Measurements from ENCODE around the gene RTEL1. TPM values are rescaled to one million over a fixed set of nuclear protein-coding genes. Genes with fewer than 3 reads are reported as not detected.

RTEL1 gene
- total and polyA plus RNA-seq, 2 donors (not counting 1 experiment from before 2014, with no cell fraction given), result 4.7 to 12.4 TPM

- no peak for DNase-seq (ENCODE audit: low read depth in 2 of 2)
- H3K36me3 ChIP-seq (ENCODE audit: control insufficient read depth, insufficient read depth, low read length), result peaks cover 40% of the 10 kb centered on the region
- H3K4me2 ChIP-seq (ENCODE audit: extremely low read depth, insufficient read depth, low read length), result no peak overlapping the region
- no peaks in the 10 kb centered on the region for H3K27me3 ChIP-seq (ENCODE audit: control insufficient read depth, insufficient read depth, low read length)
- H3K79me2 ChIP-seq (ENCODE audit: control insufficient read depth, insufficient read depth, low read length), result peaks cover 29% of the 10 kb centered on the region
- no peaks in the 10 kb centered on the region for H4K20me1 ChIP-seq (ENCODE audit: control insufficient read depth, extremely low read depth, insufficient read depth, low read length)
- TF ChIP-seq CTCF (conservative IDR thresholded peaks at IDR 0.05 in 1 of 2, IDR thresholded peaks at IDR 0.05 in 1 of 2; ENCODE audit: low read depth in 1 of 2, low read length in 2 of 2) (no peak), EZH2 (IDR thresholded peaks at IDR 0.05; ENCODE audit: low read length, missing control alignments) (no peak)
- H3K9ac ChIP-seq (ENCODE audit: insufficient read depth, low read length), result no peak overlapping the region
- H3K4me3 ChIP-seq (replicated peaks in 1 of 4; ENCODE audit: control extremely low read depth in 1 of 4, insufficient read depth in 1 of 4, low read depth in 3 of 4, low read length in 4 of 4), result no peak overlapping the region
- no peak overlapping the region for H2AFZ ChIP-seq (ENCODE audit: low read length)
- no peak overlapping the region for H3K27ac ChIP-seq (ENCODE audit: insufficient read depth, low read length)
- peaks cover 29% of the 10 kb centered on the region for H3K4me1 ChIP-seq (ENCODE audit: control insufficient read depth, extremely low read depth, insufficient read depth, low read length)
- H3K9me3 ChIP-seq (ENCODE audit: control insufficient read depth, insufficient read depth, low read depth, low read length), result no peaks in the 10 kb centered on the region
Observed at GRCh38 chr20:63702036-63702665, 44.0 kb downstream of the RTEL1 start.

GRCh38 chr20:63702751-63703470 lies 44.8 kb downstream of the RTEL1 start:
- H3K27me3 ChIP-seq (ENCODE audit: control insufficient read depth, insufficient read depth, low read length), result no peaks in the 10 kb centered on the region
- H3K9me3 ChIP-seq (ENCODE audit: control insufficient read depth, insufficient read depth, low read depth, low read length), result no peaks in the 10 kb centered on the region
- no peak overlapping the region for H3K9ac ChIP-seq (ENCODE audit: insufficient read depth, low read length)
- no peak overlapping the region for H2AFZ ChIP-seq (ENCODE audit: low read length)
- no peak overlapping the region for H3K4me2 ChIP-seq (ENCODE audit: extremely low read depth, insufficient read depth, low read length)
- TF ChIP-seq EZH2 (IDR thresholded peaks at IDR 0.05; ENCODE audit: low read length, missing control alignments) (no peak), CTCF (conservative IDR thresholded peaks at IDR 0.05 in 1 of 2, IDR thresholded peaks at IDR 0.05 in 1 of 2; ENCODE audit: low read depth in 1 of 2, low read length in 2 of 2) (no peak)
- no peaks in the 10 kb centered on the region for H4K20me1 ChIP-seq (ENCODE audit: control insufficient read depth, extremely low read depth, insufficient read depth, low read length)
- DNase-seq (ENCODE audit: low read depth in 2 of 2), result no peak
- H3K4me3 ChIP-seq (replicated peaks in 1 of 4; ENCODE audit: control extremely low read depth in 1 of 4, insufficient read depth in 1 of 4, low read depth in 3 of 4, low read length in 4 of 4), result no peak overlapping the region
- peaks cover 22% of the 10 kb centered on the region for H3K4me1 ChIP-seq (ENCODE audit: control insufficient read depth, extremely low read depth, insufficient read depth, low read length)
- H3K27ac ChIP-seq (ENCODE audit: insufficient read depth, low read length), result no peak overlapping the region
- peaks cover 35% of the 10 kb centered on the region for H3K36me3 ChIP-seq (ENCODE audit: control insufficient read depth, insufficient read depth, low read length)
- H3K79me2 ChIP-seq (ENCODE audit: control insufficient read depth, insufficient read depth, low read length), result peaks cover 32% of the 10 kb centered on the region

GRCh38 chr20:63703471-63703975 lies 45.4 kb downstream of the RTEL1 start:
- peaks cover 33% of the 10 kb centered on the region for H3K36me3 ChIP-seq (ENCODE audit: control insufficient read depth, insufficient read depth, low read length)
- H4K20me1 ChIP-seq (ENCODE audit: control insufficient read depth, extremely low read depth, insufficient read depth, low read length), result no peaks in the 10 kb centered on the region
- H3K27me3 ChIP-seq (ENCODE audit: control insufficient read depth, insufficient read depth, low read length), result no peaks in the 10 kb centered on the region
- no peak for TF ChIP-seq CTCF (conservative IDR thresholded peaks at IDR 0.05 in 1 of 2, IDR thresholded peaks at IDR 0.05 in 1 of 2; ENCODE audit: low read depth in 1 of 2, low read length in 2 of 2)
- no peak for TF ChIP-seq EZH2 (IDR thresholded peaks at IDR 0.05; ENCODE audit: low read length, missing control alignments)
- H3K4me3 ChIP-seq (replicated peaks in 1 of 4; ENCODE audit: control extremely low read depth in 1 of 4, insufficient read depth in 1 of 4, low read depth in 3 of 4, low read length in 4 of 4), result no peak overlapping the region
- no peak overlapping the region for H3K9ac ChIP-seq (ENCODE audit: insufficient read depth, low read length)
- no peak for DNase-seq (ENCODE audit: low read depth in 2 of 2)
- peaks cover 19% of the 10 kb centered on the region for H3K4me1 ChIP-seq (ENCODE audit: control insufficient read depth, extremely low read depth, insufficient read depth, low read length)
- no peak overlapping the region for H2AFZ ChIP-seq (ENCODE audit: low read length)
- H3K9me3 ChIP-seq (ENCODE audit: control insufficient read depth, insufficient read depth, low read depth, low read length), result no peaks in the 10 kb centered on the region
- no peak overlapping the region for H3K4me2 ChIP-seq (ENCODE audit: extremely low read depth, insufficient read depth, low read length)
- peaks cover 36% of the 10 kb centered on the region for H3K79me2 ChIP-seq (ENCODE audit: control insufficient read depth, insufficient read depth, low read length)
- no peak overlapping the region for H3K27ac ChIP-seq (ENCODE audit: insufficient read depth, low read length)

Data from fibroblast of lung (primary cell).